Mesodermal cell (in vitro differentiated cells): ENCODE results near the gene TINAGL1. TPM values are rescaled to one million over a fixed set of nuclear protein-coding genes. Genes with fewer than 3 reads are reported as not detected.

Experiments used
- H3K27ac ChIP-seq: 2 replicates; pipeline ENCODE4 v1.7.0; 2013; ENCODE audit warnings: mild to moderate bottlenecking, low read depth, low read length, moderate library complexity; ENCODE audit not compliant: severe bottlenecking
- H3K36me3 ChIP-seq: 2 replicates; pipeline ENCODE4 v1.7.1; 2013; ENCODE audit warnings: mild to moderate bottlenecking, low read length, moderate library complexity; ENCODE audit not compliant: control insufficient read depth, insufficient read depth
- H3K4me1 ChIP-seq: one replicate; pipeline ENCODE4 v1.7.1; 2013; ENCODE audit warnings: mild to moderate bottlenecking, low read length; ENCODE audit not compliant: insufficient read depth, control insufficient read depth, poor library complexity, severe bottlenecking
- H3K4me3 ChIP-seq: 2 replicates; pipeline ENCODE4 v1.7.0; 2013; ENCODE audit warnings: low read length, control low read depth, mild to moderate bottlenecking; ENCODE audit not compliant: insufficient read depth, poor library complexity, severe bottlenecking; ENCODE audit errors: extremely low read depth
- H3K9me3 ChIP-seq: 2 replicates; pipeline ENCODE4 v1.7.1; 2013; ENCODE audit warnings: mild to moderate bottlenecking, low read length, moderate library complexity; ENCODE audit not compliant: control insufficient read depth
- WGBS, 2 experiments: methylation state at CpG; one replicate each; pipeline ENCODE4 v1.1.5; 2013; ENCODE audit warnings: missing lambda C conversion rate in 2 of 2; ENCODE audit not compliant: insufficient coverage in 2 of 2; 5-methylcytosine and 5-hydroxymethylcytosine counted together
- polyA plus RNA-seq, 2 experiments: library from polyadenylated mRNA; stranded (reverse); fragments of 50-300 nt; gene quantifications; one replicate each; pipeline ENCODE4 v1.2.3, GENCODE V29; 2013

The TINAGL1 gene
- polyA plus RNA-seq (2013, experiment 1 of 2), result 2.4 TPM
- polyA plus RNA-seq (2013, experiment 2 of 2), result 1.9 TPM

DNA sequence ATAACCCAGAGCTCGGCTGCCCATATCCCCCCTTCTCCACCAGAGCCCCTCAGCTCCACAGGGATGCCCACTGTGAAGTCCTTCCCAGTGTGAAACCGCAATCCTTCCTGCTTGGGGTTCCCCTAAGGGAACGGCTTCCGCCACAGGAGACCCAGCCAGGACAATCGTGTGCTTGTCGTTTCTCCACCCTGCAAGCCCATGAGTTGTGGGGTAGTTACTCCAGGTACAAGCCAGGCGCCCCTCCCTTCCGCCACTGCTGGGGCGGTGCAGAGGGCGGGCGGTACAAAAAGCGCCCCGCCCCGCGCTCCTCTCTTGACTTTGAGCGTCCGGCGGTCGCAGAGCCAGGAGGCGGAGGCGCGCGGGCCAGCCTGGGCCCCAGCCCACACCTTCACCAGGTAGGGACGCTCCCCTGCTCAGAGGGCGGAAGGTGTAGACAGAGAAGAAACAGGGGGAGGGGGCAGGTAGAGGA lies at the start of gene TINAGL1:
Gene TINAGL1, plus strand, starts transcription at position 315 of the 469 bp plus-strand sequence. CDS start 634 bp downstream, outside the sequence.
- H3K27ac ChIP-seq, result no peak within 1 kb of the TSS
- no peak within 1 kb of the TSS for H3K4me3 ChIP-seq
- 10 to 14% methylated on average over 11 to 15 of the region's 25 CpGs for WGBS, 2 experiments
- peaks cover 32% of the 10 kb centered on the region for H3K4me1 ChIP-seq
- no peaks in the 10 kb centered on the region for H3K9me3 ChIP-seq
- H3K36me3 ChIP-seq, result no peaks in the 10 kb centered on the region

- no peaks in the 10 kb centered on the region for H3K9me3 ChIP-seq
- no peaks in the 10 kb centered on the region for H3K36me3 ChIP-seq
- H3K27ac ChIP-seq, result peak overlapping the region; percentile 85
- H3K4me1 ChIP-seq, result peaks cover 32% of the 10 kb centered on the region
- no peak overlapping the region for H3K4me3 ChIP-seq
- WGBS, 2 experiments, result 80% methylated on average over 1 of the region's 4 CpGs; no CpG with 5 or more reads in 1 of the 2 experiments
Observed at GRCh38 chr1:31529999-31530684, 46.2 kb upstream of the TINAGL1 start.

- H3K27ac ChIP-seq, result peak overlapping the region; percentile 85
- no peak overlapping the region for H3K4me3 ChIP-seq
Observed at GRCh38 chr1:31531177-31531999, 44.9 kb upstream of the TINAGL1 start.

DNA sequence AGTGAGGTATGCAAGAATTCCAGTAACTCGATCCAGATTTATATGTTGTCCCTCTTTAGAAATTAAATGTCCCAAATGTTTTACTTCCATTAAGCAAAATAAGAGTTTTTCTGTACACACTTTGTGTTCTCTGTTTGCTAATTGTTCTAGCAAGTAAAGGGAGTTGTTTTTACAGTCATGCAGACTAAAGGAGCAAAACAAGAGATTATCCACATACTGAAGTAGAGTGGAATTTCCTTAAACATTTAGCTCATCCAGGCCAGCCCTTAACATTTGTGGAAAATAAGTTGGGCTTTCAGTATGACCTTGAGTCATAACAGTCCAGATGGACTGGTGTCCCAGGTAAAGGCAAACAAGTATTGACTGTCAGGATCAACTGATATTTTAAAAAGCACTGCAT lies 44.1 kb upstream of the TINAGL1 start:
- no peaks in the 10 kb centered on the region for H3K9me3 ChIP-seq
- H3K27ac ChIP-seq, result peak overlapping the region; percentile 85
- no peaks in the 10 kb centered on the region for H3K36me3 ChIP-seq
- WGBS, 2 experiments, result no CpG with 5 or more reads among the region's 1 CpG
- peaks cover 32% of the 10 kb centered on the region for H3K4me1 ChIP-seq
- no peak overlapping the region for H3K4me3 ChIP-seq

More at GRCh38 chr1:31531177-31531999, 44.9 kb upstream of the TINAGL1 start:
- 81 to 83% methylated on average over 5 to 8 of the region's 10 CpGs for WGBS, 2 experiments
- H3K4me1 ChIP-seq, result peaks cover 32% of the 10 kb centered on the region
- no peaks in the 10 kb centered on the region for H3K9me3 ChIP-seq
- no peaks in the 10 kb centered on the region for H3K36me3 ChIP-seq

DNA sequence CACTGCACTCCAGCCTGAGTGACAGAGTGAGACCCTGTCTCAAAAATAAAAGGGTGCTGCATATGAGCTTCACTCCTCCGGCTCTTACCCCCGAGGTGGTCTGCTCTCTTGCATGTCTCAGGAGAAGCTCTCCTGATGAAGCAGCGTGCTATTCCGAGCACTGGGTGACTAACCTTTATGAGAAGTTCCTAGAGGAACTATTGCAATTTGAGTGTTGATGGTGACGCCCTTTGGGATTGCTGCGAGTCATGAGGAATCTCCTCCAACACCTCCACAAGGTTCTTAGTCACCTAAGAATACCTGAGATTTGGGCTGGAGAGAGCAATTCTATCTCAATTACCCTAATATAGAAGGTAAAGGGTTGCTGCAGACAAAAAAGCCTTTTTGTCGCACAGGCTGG lies 40.8 kb upstream of the TINAGL1 start:
- H3K9me3 ChIP-seq, result no peaks in the 10 kb centered on the region
- peaks cover 26% of the 10 kb centered on the region for H3K4me1 ChIP-seq
- H3K27ac ChIP-seq, result no peak overlapping the region
- no peaks in the 10 kb centered on the region for H3K36me3 ChIP-seq
- WGBS, 2 experiments, result 92 to 100% methylated on average over 3 to 5 of the region's 7 CpGs
- no peak overlapping the region for H3K4me3 ChIP-seq

- WGBS, 2 experiments, result 80% methylated on average over 3 of the region's 3 CpGs; no CpG with 5 or more reads in 1 of the 2 experiments
- H3K9me3 ChIP-seq, result peaks cover 23% of the 10 kb centered on the region
- no peaks in the 10 kb centered on the region for H3K36me3 ChIP-seq
- no peaks in the 10 kb centered on the region for H3K4me1 ChIP-seq
- no peak overlapping the region for H3K27ac ChIP-seq
- no peak overlapping the region for H3K4me3 ChIP-seq
Observed at GRCh38 chr1:31539329-31539728, 37.0 kb upstream of the TINAGL1 start.

- Histone ChIP-seq H3K9me3 (peaks cover 23% of the 10 kb centered on the region), H3K36me3 (no peaks in the 10 kb centered on the region), H3K4me1 (no peaks in the 10 kb centered on the region), H3K4me3 (no peak overlapping the region), H3K27ac (no peak overlapping the region)
- WGBS, 2 experiments, result 85 to 96% methylated on average over 3 to 4 of the region's 4 CpGs
Observed at GRCh38 chr1:31541194-31541593, 35.1 kb upstream of the TINAGL1 start.

- WGBS, 2 experiments, result 80 to 88% methylated on average over 4 of the region's 4 CpGs
- Histone ChIP-seq H3K4me3 (no peak overlapping the region), H3K36me3 (no peaks in the 10 kb centered on the region), H3K9me3 (peaks cover 21% of the 10 kb centered on the region), H3K27ac (no peak overlapping the region), H3K4me1 (peaks cover 5% of the 10 kb centered on the region)
Observed at GRCh38 chr1:31545927-31546540, 30.3 kb upstream of the TINAGL1 start.

- H3K4me3 ChIP-seq, result no peak overlapping the region
- no peaks in the 10 kb centered on the region for H3K9me3 ChIP-seq
- WGBS, 2 experiments, result 54 to 56% methylated on average over 8 to 9 of the region's 12 CpGs
- H3K36me3 ChIP-seq, result no peaks in the 10 kb centered on the region
- H3K4me1 ChIP-seq, result peaks cover 5% of the 10 kb centered on the region
- no peak overlapping the region for H3K27ac ChIP-seq
Observed at GRCh38 chr1:31548534-31548906, 27.8 kb upstream of the TINAGL1 start.

DNA sequence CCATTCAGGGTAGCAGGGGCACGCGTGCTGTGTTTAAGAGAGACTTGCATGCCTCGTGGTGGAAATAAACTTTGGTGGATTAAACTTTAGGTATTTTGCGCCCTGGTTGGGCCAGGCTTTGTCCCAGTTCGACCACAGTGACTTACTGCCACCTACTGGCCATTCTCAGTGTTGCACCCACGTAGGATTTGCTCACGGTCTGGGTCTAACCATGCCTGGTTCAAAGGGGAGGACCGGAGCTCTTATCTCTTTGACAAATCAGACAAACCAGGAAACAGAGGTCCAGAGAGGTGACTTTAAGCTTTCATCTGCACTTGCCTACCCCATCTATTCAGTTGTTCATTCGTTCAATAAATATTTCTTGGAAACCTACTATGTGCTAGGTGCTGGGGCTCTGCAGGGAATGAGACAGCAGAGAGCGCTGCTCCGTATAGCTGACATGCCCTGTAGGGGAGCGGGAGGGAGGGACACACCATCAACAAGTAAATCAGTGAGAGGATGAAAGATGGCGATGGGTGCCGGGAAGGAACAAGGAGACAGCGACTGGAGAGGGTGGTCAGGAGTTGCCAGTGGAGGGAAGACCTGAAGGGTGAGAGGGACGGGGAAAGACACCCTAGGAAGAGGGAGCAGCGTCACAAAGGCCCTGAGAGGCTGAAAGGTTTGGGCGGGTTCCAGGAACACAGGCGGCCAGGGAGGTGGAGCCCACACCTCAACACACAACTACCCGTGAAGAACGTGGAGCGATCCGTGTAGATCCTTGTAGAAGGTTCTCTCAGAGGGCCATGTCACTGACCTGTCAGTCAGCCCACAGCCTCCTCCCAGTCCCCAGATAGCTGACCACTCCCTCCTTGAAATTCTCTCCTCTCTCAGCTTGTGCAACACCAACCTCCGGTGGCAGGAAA lies 27.2 kb upstream of the TINAGL1 start:
- H3K27ac ChIP-seq, result no peak overlapping the region
- H3K4me3 ChIP-seq, result peak overlapping the region; percentile 20
- 6 to 12% methylated on average over 14 to 19 of the region's 24 CpGs for WGBS, 2 experiments
- H3K9me3 ChIP-seq, result no peaks in the 10 kb centered on the region
- H3K36me3 ChIP-seq, result no peaks in the 10 kb centered on the region
- peaks cover 5% of the 10 kb centered on the region for H3K4me1 ChIP-seq
